ENCODE measurements around the gene M6PR.

DNA sequence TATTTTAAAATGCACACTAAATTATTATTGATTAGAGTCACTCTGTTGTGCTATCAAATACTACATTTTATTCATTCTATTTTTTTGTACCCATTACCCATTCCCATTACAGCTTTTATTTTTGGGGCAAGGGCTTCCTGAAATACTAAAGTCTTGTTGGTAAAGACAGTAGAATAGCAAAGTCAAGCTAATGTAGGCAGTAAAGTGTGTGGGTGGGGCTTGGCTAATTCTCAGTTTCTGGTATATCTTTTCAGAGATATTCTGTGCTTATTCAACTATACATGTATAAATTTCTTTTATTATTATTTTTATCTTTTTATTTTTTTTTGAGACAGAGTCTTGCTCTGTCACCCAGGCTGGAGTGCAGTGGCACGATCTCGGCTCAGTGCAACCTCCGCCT is 57.5 kb downstream of the M6PR start:
- TF ChIP-seq POLR2A (IDR thresholded peaks at IDR 0.05; ENCODE audit: low read length) (no peak), GATA1 (IDR thresholded peaks at IDR 0.05; ENCODE audit: low read depth, low read length) (no peak)
